Spleen (tissue), 7 donors: ENCODE results near the gene BECN2.

Experiments
- CTCF ChIP-seq, 11 experiments: fragments of 200-600 bp in 7 of 11; fragments of 450-650 bp in 4 of 11; sonication (generic) in 4 of 11; IDR thresholded peaks in 8 of 11; conservative IDR thresholded peaks in 3 of 11; 1 replicate in 7 of 11; 2 replicates in 4 of 11; pipeline versions ENCODE4 v1.4.0 to v1.8.0; 2016 to 2021; ENCODE audit warnings: antibody characterized with exemption in 11 of 11, inconsistent platforms in 4 of 11, mild to moderate bottlenecking in 1 of 11
- POLR2A ChIP-seq, 3 donors: fragments of 450-650 bp; IDR thresholded peaks; one replicate each; pipeline ENCODE4 v1.5.1; 2017; ENCODE audit warnings: antibody characterized with exemption in 3 of 3, mild to moderate bottlenecking in 1 of 3
- POLR2AphosphoS5 ChIP-seq, 3 donors: sonication (generic); formaldehyde crosslinking; IDR thresholded peaks; one replicate each; pipeline ENCODE4 v1.5.1; 2017; ENCODE audit warnings: antibody characterized with exemption in 3 of 3
- donor health status: DM: no; HTN: no; CAD: no; lungs with moderate emphysema.
- donor health status: DM: no; HTN: no; CAD: no.
- donor health status: DM: no; HTN: no; CAD: no.

- TF ChIP-seq CTCF (IDR thresholded peaks at IDR 0.05 in 8 of 11, conservative IDR thresholded peaks at IDR 0.05 in 3 of 11): no peak
- TF ChIP-seq POLR2A (IDR thresholded peaks at IDR 0.05): no peak
- TF ChIP-seq POLR2AphosphoS5 (IDR thresholded peaks at IDR 0.05): no peak
Measured at GRCh38 chr1:241964550-241965282, 7.1 kb downstream of the BECN2 start.
